Stimulated activated CD4-positive, alpha-beta T cell treated with anti-CD3 and anti-CD28 coated beads, Interleukin-1b, Interleukin-23, amount 100 ng/mL, for 48 hours (primary cell): ENCODE results near the gene SYCE3.
"Not testable (repeated sequence)": the region's sequence is repeated elsewhere in the genome, so short reads cannot be mapped to it uniquely, and the experiment has no call there.

Experiments used
- DNase-seq: peaks from one replicate; pipeline ENCODE4 v3.0.0-alpha.2; 2020

Gene SYCE3

GRCh38 chr22:50547263-50547985 lies 15.3 kb downstream of the SYCE3 start:
- DNase-seq = no peak

GRCh38 chr22:50546326-50547262 lies 16.1 kb downstream of the SYCE3 start:
- DNase-seq = no peak

- no peak for DNase-seq
Observed at GRCh38 chr22:50545522-50546325, 17.0 kb downstream of the SYCE3 start, which contains the start of gene KLHDC7B. KLHDC7B (plus strand) TSS chr22:50545899; CDS start chr22:50546244, 345 bp downstream.

- no peak for DNase-seq
Observed at GRCh38 chr22:50544746-50545253, 17.9 kb downstream of the SYCE3 start.

- peak; percentile 85 for DNase-seq
Observed at GRCh38 chr22:50544078-50544745, 18.5 kb downstream of the SYCE3 start.

GRCh38 chr22:50542416-50542927 lies 20.2 kb downstream of the SYCE3 start:
- peak; percentile 81 for DNase-seq

GRCh38 chr22:50541667-50542026 lies 21.1 kb downstream of the SYCE3 start:
- DNase-seq = peak; percentile 72

- DNase-seq = no peak
Observed at GRCh38 chr22:50540381-50540780, 22.3 kb downstream of the SYCE3 start.

GRCh38 chr22:50537765-50538164 lies 25.0 kb downstream of the SYCE3 start:
- DNase-seq = no peak

- DNase-seq = no peak
Observed at GRCh38 chr22:50536226-50536625, 26.5 kb downstream of the SYCE3 start.

GRCh38 chr22:50535113-50535512 lies 27.6 kb downstream of the SYCE3 start:
- DNase-seq = no peak

- not testable (repeated sequence) for DNase-seq
Observed at GRCh38 chr22:50533856-50534711, 28.6 kb downstream of the SYCE3 start.

- no peak for DNase-seq
Observed at GRCh38 chr22:50532824-50533796, 29.6 kb downstream of the SYCE3 start.

- DNase-seq = no peak
Observed at GRCh38 chr22:50531962-50532674, 30.6 kb downstream of the SYCE3 start.

- peak; percentile 75 for DNase-seq
Observed at GRCh38 chr22:50531546-50531961, 31.2 kb downstream of the SYCE3 start.

GRCh38 chr22:50530877-50531545 lies 31.7 kb downstream of the SYCE3 start:
- peak; percentile 86 for DNase-seq

GRCh38 chr22:50530580-50530876 lies 32.2 kb downstream of the SYCE3 start:
- DNase-seq = peak; percentile 47

- peak; percentile 64 for DNase-seq
Observed at GRCh38 chr22:50529897-50530579, 32.7 kb downstream of the SYCE3 start, which contains the start of gene TYMP. TYMP (minus strand) TSS chr22:50530012; CDS start chr22:50529709, 303 bp downstream.
